Stimulated activated CD4-positive, alpha-beta T cell treated with anti-CD3 and anti-CD28 coated beads, TNF-alpha, amount 100 ng/mL, for 24 hours (primary cell): ENCODE data around the gene SKP2.

Source experiments
- DNase-seq, 3 experiments: peaks; one replicate each; pipeline ENCODE4 v3.0.0-alpha.2; 2020; ENCODE audit warnings: low read depth in 3 of 3

SKP2 gene

GRCh38 chr5:36200513-36200912 lies 48.6 kb downstream of the SKP2 start:
- no peak for DNase-seq

DNA sequence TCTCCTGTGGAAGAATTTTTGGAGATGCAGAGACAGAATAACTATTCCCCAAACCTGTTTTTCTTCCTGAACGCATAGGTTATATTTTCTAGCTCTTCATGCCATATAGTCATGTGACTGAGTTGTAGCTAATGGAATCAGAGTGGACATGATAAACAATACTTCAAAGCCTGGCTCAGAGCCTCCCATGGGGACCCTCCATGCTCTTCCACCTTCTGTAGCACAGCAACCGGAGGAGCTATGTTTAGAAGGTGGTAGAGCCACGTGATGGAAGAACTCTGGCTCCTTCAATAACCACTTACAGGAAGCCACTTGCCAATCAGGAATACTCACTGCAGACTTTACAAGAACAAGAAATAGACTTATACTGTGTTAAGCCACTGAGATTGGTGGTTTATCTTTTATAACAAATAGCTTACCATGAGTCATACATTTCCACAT lies 50.6 kb downstream of the SKP2 start:
- no peak for DNase-seq

DNA sequence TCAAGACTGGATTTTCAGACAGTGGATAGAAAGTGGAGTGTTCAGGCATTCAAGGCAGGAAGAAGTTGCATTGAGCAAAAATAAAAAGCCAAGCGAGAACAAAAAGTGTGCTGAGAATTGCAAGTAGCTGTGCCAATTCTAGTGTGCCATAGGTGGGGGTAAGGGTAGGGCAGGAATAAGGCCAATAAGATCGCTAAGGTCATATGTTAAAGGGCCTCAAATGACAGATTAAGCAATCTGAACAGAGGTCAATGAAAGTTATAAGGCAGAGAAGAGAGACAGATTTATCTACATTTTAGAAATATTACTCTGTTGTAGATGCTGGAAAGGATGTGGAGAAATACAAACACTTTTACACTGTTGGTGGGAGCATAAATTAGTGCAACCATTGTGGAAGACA lies 53.4 kb downstream of the SKP2 start:
- no peak for DNase-seq

DNA sequence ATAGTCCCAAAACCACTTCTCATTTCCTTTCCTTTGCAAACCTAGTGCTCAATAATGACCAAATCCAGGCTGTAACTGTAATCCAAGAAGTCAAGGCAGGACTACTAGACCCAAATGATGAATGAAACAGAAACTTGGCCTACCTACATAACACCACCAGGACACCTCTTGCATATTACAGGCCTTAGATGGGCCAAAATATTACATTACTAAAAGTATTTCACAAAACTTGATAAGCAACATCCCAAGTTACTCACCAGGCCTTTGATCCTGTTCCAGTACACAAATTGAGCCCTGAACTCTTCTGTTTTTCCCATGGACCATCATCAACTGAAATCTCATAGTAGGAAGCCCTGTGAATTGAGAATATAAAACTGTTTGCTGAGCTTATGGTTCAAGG lies 55.0 kb downstream of the SKP2 start:
- DNase-seq = no peak

DNA sequence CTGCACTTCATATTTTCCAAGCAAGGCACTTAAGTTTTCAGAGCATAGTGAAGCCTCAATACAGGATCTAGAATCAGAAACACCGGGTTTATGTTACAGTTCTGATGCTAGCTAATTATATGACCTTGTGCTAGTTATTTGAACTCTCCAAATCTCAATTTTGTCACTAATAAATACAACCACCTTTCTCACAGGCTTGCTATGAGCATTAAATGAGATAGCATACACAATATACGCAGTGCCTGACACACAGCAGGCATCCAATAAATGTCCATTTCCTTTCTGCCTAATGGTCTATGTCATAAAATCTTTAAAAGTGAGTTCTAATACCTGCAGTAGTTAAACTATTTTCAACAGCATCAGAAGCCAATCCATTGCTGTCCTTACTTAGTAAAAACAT lies 56.9 kb downstream of the SKP2 start:
- no peak for DNase-seq

DNA sequence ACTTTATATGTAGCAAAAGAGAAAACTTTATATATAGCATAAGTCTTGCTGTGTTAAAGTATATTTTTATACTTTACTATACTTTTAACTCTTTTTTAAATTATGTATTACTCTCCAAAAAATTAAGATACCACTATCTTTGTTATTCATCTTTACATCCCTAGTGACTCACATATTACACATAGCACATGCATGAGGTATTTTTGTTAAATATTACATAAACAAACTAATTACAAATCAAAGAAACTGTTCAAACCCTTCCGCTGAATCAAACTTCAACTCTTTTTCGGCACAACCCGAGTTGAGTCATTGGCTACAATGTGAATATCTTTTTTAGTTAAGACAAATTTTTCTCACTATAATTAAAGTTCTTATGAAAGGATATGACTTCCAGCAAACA lies 57.8 kb downstream of the SKP2 start:
- DNase-seq = no peak

GRCh38 chr5:36214436-36214835 lies 62.5 kb downstream of the SKP2 start:
- DNase-seq = no peak

- DNase-seq = no peak
These were observed 64.0 kb downstream of the SKP2 start for GRCh38 chr5:36215910-36216309.

GRCh38 chr5:36217567-36217966 lies 65.7 kb downstream of the SKP2 start:
- no peak for DNase-seq

GRCh38 chr5:36217988-36218387 lies 66.1 kb downstream of the SKP2 start:
- no peak for DNase-seq

- no peak for DNase-seq
These were observed 70.7 kb downstream of the SKP2 start for GRCh38 chr5:36222620-36223019.

DNA sequence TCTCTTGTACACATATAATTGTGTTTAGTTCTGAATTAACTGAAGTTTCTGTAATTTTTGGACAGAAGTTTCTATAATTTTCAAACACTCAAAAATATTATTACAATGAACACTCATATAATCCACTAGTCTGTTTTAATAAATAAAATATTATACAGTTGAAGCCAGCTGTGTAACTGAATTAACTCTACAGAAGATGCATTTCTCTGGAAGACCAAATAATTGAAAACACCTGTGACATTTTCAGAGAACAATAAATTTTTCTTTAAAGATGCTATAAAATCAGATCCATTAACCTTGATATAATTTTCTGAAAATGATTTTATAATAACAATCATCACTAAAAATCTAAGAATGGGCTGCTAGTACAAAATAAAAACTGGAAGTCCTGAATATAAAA lies 75.1 kb downstream of the SKP2 start:
- no peak for DNase-seq

GRCh38 chr5:36228505-36228904 lies 76.6 kb downstream of the SKP2 start:
- no peak for DNase-seq

DNA sequence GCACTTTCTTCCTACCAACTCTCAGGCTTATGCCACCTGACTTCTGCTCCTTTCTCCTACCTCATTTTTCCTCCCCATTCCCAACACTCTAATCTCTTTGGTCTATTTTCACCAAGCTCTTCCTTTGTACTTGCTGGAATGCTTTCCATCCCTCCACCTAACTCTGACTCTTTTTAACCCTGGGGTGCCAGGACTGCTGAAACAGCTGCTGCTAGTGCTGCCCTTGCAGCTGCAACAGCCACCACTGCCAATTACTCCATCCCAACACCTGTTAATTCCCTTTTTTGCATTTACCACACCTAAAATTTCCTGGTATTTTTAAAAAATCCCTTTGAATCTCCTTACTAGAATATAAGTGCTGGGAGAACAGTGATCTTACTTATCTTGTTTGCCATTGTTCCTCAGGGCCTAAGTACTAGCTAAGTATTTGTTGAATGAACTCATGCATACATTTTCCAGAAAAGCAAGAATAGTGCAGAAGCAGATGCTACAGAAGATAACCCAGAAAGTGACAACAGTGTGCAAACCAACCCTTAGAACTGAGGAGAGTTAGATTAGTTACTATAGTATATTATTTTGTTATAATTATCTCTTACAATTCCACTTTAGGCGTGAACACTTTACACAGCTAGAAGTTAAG lies 78.4 kb downstream of the SKP2 start:
- DNase-seq = no peak

- no peak for DNase-seq
These were observed 80.6 kb downstream of the SKP2 start for GRCh38 chr5:36232533-36232932.
